ENCODE measurements around the gene TBC1D21. TPM values are rescaled to one million over a fixed set of nuclear protein-coding genes. Genes with fewer than 3 reads are reported as not detected.

The TBC1D21 gene
- polyA plus RNA-seq, 1 donor from 2014 or later = not detected

DNA sequence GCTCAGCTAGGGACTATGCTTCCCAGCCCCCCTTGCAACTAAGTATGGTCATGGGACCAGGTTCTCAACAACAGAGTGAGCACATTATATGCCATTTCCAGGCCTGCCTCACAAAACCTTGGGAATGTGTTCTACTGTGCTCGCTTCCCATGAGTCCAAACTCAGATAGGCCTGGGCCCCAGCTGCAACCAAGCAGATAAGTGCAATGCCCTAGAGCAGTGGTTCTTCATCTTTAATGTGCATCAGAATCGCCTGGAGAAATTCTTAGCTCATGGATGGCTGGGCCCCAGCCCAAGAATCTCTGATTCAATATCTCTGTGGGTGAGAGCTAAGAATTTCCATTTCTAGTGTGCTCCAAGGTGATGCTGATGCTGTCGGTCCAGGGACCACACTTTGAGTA, 27.5 kb upstream of the TBC1D21 start:
- TF ChIP-seq TAF1 (IDR thresholded peaks at IDR 0.05; ENCODE audit: low read depth) (no peak), SMC3 (conservative IDR thresholded peaks at IDR 0.05; ENCODE audit: poor library complexity) (no peak), EZH2 (IDR thresholded peaks at IDR 0.05; ENCODE audit: borderline replicate concordance, insufficient read depth, low read length, poor library complexity, severe bottlenecking) (no peak)
- TF ChIP-seq, protein P1, sequence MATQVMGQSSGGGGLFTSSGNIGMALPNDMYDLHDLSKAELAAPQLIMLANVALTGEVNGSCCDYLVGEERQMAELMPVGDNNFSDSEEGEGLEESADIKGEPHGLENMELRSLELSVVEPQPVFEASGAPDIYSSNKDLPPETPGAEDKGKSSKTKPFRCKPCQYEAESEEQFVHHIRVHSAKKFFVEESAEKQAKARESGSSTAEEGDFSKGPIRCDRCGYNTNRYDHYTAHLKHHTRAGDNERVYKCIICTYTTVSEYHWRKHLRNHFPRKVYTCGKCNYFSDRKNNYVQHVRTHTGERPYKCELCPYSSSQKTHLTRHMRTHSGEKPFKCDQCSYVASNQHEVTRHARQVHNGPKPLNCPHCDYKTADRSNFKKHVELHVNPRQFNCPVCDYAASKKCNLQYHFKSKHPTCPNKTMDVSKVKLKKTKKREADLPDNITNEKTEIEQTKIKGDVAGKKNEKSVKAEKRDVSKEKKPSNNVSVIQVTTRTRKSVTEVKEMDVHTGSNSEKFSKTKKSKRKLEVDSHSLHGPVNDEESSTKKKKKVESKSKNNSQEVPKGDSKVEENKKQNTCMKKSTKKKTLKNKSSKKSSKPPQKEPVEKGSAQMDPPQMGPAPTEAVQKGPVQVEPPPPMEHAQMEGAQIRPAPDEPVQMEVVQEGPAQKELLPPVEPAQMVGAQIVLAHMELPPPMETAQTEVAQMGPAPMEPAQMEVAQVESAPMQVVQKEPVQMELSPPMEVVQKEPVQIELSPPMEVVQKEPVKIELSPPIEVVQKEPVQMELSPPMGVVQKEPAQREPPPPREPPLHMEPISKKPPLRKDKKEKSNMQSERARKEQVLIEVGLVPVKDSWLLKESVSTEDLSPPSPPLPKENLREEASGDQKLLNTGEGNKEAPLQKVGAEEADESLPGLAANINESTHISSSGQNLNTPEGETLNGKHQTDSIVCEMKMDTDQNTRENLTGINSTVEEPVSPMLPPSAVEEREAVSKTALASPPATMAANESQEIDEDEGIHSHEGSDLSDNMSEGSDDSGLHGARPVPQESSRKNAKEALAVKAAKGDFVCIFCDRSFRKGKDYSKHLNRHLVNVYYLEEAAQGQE (IDR thresholded peaks at IDR 0.05; ENCODE audit: borderline replicate concordance) = no peak
- H3K27me3 ChIP-seq (ENCODE audit: insufficient read depth, low read depth, low read length) = no peaks in the 10 kb centered on the region

GRCh38 chr15:73849641-73850040, 23.7 kb upstream of the TBC1D21 start:
- Histone ChIP-seq H3K9me2 (ENCODE audit: insufficient read depth, low read length) (no peaks in the 10 kb centered on the region), H3K27me3 (ENCODE audit: insufficient read depth, low read depth, low read length) (peaks cover 8% of the 10 kb centered on the region), H3K27ac (ENCODE audit: low read length) (no peak overlapping the region), H3K4me3 (ENCODE audit: low read length) (no peak overlapping the region), H3K36me3 (ENCODE audit: insufficient read depth, low read length) (no peaks in the 10 kb centered on the region), H3F3A (ENCODE audit: insufficient read depth, low read length, poor library complexity, severe bottlenecking) (no peaks in the 10 kb centered on the region), H3K4me2 (ENCODE audit: low read length) (no peak overlapping the region), H3K9me3 (ENCODE audit: low read length) (no peaks in the 10 kb centered on the region), H3K9ac (ENCODE audit: low read length) (no peak overlapping the region), H4K20me1 (ENCODE audit: insufficient read depth) (no peaks in the 10 kb centered on the region), H3K79me2 (replicated peaks; ENCODE audit: insufficient read depth, low read length) (no peaks in the 10 kb centered on the region), H2AFZ (ENCODE audit: low read depth, low read length) (no peak overlapping the region)
- TF ChIP-seq, protein P2, sequence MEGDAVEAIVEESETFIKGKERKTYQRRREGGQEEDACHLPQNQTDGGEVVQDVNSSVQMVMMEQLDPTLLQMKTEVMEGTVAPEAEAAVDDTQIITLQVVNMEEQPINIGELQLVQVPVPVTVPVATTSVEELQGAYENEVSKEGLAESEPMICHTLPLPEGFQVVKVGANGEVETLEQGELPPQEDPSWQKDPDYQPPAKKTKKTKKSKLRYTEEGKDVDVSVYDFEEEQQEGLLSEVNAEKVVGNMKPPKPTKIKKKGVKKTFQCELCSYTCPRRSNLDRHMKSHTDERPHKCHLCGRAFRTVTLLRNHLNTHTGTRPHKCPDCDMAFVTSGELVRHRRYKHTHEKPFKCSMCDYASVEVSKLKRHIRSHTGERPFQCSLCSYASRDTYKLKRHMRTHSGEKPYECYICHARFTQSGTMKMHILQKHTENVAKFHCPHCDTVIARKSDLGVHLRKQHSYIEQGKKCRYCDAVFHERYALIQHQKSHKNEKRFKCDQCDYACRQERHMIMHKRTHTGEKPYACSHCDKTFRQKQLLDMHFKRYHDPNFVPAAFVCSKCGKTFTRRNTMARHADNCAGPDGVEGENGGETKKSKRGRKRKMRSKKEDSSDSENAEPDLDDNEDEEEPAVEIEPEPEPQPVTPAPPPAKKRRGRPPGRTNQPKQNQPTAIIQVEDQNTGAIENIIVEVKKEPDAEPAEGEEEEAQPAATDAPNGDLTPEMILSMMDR (IDR thresholded peaks at IDR 0.05; ENCODE audit: poor library complexity, severe bottlenecking) = no peak
- no peak for TF ChIP-seq SMC3 (conservative IDR thresholded peaks at IDR 0.05; ENCODE audit: poor library complexity)
- TF ChIP-seq, protein P1 (IDR thresholded peaks at IDR 0.05; ENCODE audit: borderline replicate concordance) = no peak
- no peak for TF ChIP-seq EZH2 (IDR thresholded peaks at IDR 0.05; ENCODE audit: borderline replicate concordance, insufficient read depth, low read length, poor library complexity, severe bottlenecking)
- no peak for TF ChIP-seq MXI1 (conservative IDR thresholded peaks at IDR 0.05; ENCODE audit: poor library complexity, severe bottlenecking)
- no peak for TF ChIP-seq RAD21 (conservative IDR thresholded peaks at IDR 0.05)
- TF ChIP-seq TAF1 (IDR thresholded peaks at IDR 0.05; ENCODE audit: low read depth) = no peak
- no peak for TF ChIP-seq EP300 (conservative IDR thresholded peaks at IDR 0.05; ENCODE audit: poor library complexity, severe bottlenecking)
- TF ChIP-seq POLR2AphosphoS5 (IDR thresholded peaks at IDR 0.05) = no peak

More for the DNA sequence above, 27.5 kb upstream of the TBC1D21 start:
- no peak overlapping the region for H2AFZ ChIP-seq (ENCODE audit: low read depth, low read length)
- H3K36me3 ChIP-seq (ENCODE audit: insufficient read depth, low read length) = no peaks in the 10 kb centered on the region
- H3K4me2 ChIP-seq (ENCODE audit: low read length) = no peak overlapping the region
- H3K9ac ChIP-seq (ENCODE audit: low read length) = no peak overlapping the region
- H3K9me3 ChIP-seq (ENCODE audit: low read length) = no peaks in the 10 kb centered on the region
- no peak overlapping the region for H3K4me3 ChIP-seq (ENCODE audit: low read length)
- no peaks in the 10 kb centered on the region for H3K9me2 ChIP-seq (ENCODE audit: insufficient read depth, low read length)
- no peaks in the 10 kb centered on the region for H3K79me2 ChIP-seq (replicated peaks; ENCODE audit: insufficient read depth, low read length)
- H3K27ac ChIP-seq (ENCODE audit: low read length) = no peak overlapping the region
- H4K20me1 ChIP-seq (ENCODE audit: insufficient read depth) = no peaks in the 10 kb centered on the region
- no peaks in the 10 kb centered on the region for H3F3A ChIP-seq (ENCODE audit: insufficient read depth, low read length, poor library complexity, severe bottlenecking)

All from neural cell (in vitro differentiated cells).